Uterus (tissue), 2 donors: Measurements from ENCODE around the gene DPH7.
A peak's percentile ranks its signal among the peaks of the same experiment; 100 is the strongest.

Source experiments
- POLR2A ChIP-seq, 2 donors: fragments of 450-650 bp; IDR thresholded peaks; one replicate each; pipeline ENCODE4 v1.6.1; 2016; ENCODE audit warnings: antibody characterized with exemption in 2 of 2, mild to moderate bottlenecking in 1 of 2, moderate library complexity in 1 of 2
- TF ChIP-seq, protein P1 (sequence below), 4 experiments: fragments of 200-600 bp in 2 of 4; fragments of 450-650 bp in 2 of 4; sonication (generic) in 2 of 4; IDR thresholded peaks; one replicate each; pipeline ENCODE4 v1.5.1; 2016 to 2019; ENCODE audit warnings: antibody characterized with exemption in 4 of 4, mild to moderate bottlenecking in 2 of 4, moderate library complexity in 1 of 4

DNA sequence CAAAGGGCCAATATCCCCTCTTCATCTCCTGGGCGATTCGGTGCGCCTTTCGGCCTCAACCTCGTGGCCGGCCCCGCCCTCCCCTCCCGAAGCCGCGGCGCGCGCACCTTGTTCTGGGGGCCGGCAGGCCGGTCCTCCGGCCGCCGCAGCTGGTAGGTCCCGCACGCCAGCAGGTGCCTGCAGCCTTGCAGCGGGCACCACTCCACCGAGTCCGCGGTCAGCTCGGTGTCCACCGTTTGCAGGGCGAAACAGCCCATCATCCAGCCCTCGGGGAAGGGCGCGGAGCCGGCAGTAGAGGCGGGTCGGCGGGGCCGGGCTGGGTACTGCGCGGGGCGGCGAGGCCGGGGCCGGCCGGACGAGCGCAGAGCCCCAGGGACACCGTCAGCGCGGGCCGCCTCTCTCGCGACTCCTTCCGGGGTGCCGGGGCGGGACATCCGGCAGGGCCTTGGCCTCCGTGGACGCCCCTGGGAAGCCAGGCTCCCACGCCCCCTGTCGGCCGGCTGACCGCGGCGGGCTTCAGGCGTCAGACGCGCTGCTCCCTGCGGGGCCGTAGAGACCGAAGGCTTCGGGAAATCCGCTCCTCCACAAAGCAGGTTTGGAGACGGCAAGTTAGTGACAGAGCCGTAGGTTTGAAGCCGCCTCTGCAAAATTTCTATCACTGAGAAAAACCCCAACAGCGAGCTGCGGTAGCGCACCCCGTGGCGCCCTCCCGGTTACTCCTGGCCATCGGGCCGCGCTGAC is at the start of gene DPH7:
- TF ChIP-seq, protein P1, sequence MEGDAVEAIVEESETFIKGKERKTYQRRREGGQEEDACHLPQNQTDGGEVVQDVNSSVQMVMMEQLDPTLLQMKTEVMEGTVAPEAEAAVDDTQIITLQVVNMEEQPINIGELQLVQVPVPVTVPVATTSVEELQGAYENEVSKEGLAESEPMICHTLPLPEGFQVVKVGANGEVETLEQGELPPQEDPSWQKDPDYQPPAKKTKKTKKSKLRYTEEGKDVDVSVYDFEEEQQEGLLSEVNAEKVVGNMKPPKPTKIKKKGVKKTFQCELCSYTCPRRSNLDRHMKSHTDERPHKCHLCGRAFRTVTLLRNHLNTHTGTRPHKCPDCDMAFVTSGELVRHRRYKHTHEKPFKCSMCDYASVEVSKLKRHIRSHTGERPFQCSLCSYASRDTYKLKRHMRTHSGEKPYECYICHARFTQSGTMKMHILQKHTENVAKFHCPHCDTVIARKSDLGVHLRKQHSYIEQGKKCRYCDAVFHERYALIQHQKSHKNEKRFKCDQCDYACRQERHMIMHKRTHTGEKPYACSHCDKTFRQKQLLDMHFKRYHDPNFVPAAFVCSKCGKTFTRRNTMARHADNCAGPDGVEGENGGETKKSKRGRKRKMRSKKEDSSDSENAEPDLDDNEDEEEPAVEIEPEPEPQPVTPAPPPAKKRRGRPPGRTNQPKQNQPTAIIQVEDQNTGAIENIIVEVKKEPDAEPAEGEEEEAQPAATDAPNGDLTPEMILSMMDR (IDR thresholded peaks at IDR 0.05) = peak; percentile 92 to 98 (median 94)
- peak in 1 of 2 donors; percentile 72 for TF ChIP-seq POLR2A (IDR thresholded peaks at IDR 0.05)
